ENCODE data around the gene SPATA16.

The SPATA16 gene

GRCh38 chr3:172846706-172847105 is 294.3 kb downstream of the SPATA16 start:
- CTCF ChIA-PET = no interaction called here
- no peak overlapping the region for H3K27ac ChIP-seq
- DNase-seq (ENCODE audit: low spot score) = peak; percentile 45
- POLR2A ChIA-PET (ENCODE audit: low non-redundant PET) = no interaction called here
- TF ChIP-seq CTCF (conservative IDR thresholded peaks at IDR 0.05; ENCODE audit: low read depth) = no peak

GRCh38 chr3:172846103-172846561 is 294.9 kb downstream of the SPATA16 start:
- TF ChIP-seq CTCF (conservative IDR thresholded peaks at IDR 0.05; ENCODE audit: low read depth) = no peak
- DNase-seq (ENCODE audit: low spot score) = no peak
- no peak overlapping the region for H3K27ac ChIP-seq
- CTCF ChIA-PET = no interaction called here
- POLR2A ChIA-PET (ENCODE audit: low non-redundant PET) = no interaction called here

GRCh38 chr3:172844428-172844827 is 296.6 kb downstream of the SPATA16 start:
- no peak for DNase-seq (ENCODE audit: low spot score)
- no peak overlapping the region for H3K27ac ChIP-seq
- TF ChIP-seq CTCF (conservative IDR thresholded peaks at IDR 0.05; ENCODE audit: low read depth) = no peak
- ChIA-PET POLR2A (ENCODE audit: low non-redundant PET) (no interaction called here), CTCF (no interaction called here)

GRCh38 chr3:172840913-172841312 is 300.1 kb downstream of the SPATA16 start:
- ChIA-PET POLR2A (ENCODE audit: low non-redundant PET) (no interaction called here), CTCF (no interaction called here)
- no peak for DNase-seq (ENCODE audit: low spot score)
- no peak for TF ChIP-seq CTCF (conservative IDR thresholded peaks at IDR 0.05; ENCODE audit: low read depth)
- H3K27ac ChIP-seq = no peak overlapping the region

- DNase-seq (ENCODE audit: low spot score) = no peak
- H3K27ac ChIP-seq = no peak overlapping the region
- POLR2A ChIA-PET (ENCODE audit: low non-redundant PET) = no interaction called here
- TF ChIP-seq CTCF (conservative IDR thresholded peaks at IDR 0.05; ENCODE audit: low read depth) = no peak
- CTCF ChIA-PET = no interaction called here
These were observed 300.6 kb downstream of the SPATA16 start for GRCh38 chr3:172840463-172840862.

GRCh38 chr3:172839679-172840078 is 301.4 kb downstream of the SPATA16 start:
- ChIA-PET CTCF (no interaction called here), POLR2A (ENCODE audit: low non-redundant PET) (no interaction called here)
- DNase-seq (ENCODE audit: low spot score) = no peak
- no peak for TF ChIP-seq CTCF (conservative IDR thresholded peaks at IDR 0.05; ENCODE audit: low read depth)
- no peak overlapping the region for H3K27ac ChIP-seq

All from RWPE1 (cell line).